ENCODE measurements around the gene HSD17B12.

- TF ChIP-seq CTCF (IDR thresholded peaks at IDR 0.05; ENCODE audit: low read length) (no peak), EZH2phosphoT487 (IDR thresholded peaks at IDR 0.05; ENCODE audit: low read length) (no peak), EZH2 (optimal IDR thresholded peaks at IDR 0.05; ENCODE audit: low read depth, low read length) (no peak)
Observed at GRCh38 chr11:43699870-43700269, 19.3 kb downstream of the HSD17B12 start.

Measured in MM.1S (cell line).